ENCODE measurements around the gene IL9R.
A peak's percentile ranks its signal among the peaks of the same experiment; 100 is the strongest.
"Not testable (repeated sequence)": the region's sequence is repeated elsewhere in the genome, so short reads cannot be mapped to it uniquely, and the experiment has no call there.

DNA sequence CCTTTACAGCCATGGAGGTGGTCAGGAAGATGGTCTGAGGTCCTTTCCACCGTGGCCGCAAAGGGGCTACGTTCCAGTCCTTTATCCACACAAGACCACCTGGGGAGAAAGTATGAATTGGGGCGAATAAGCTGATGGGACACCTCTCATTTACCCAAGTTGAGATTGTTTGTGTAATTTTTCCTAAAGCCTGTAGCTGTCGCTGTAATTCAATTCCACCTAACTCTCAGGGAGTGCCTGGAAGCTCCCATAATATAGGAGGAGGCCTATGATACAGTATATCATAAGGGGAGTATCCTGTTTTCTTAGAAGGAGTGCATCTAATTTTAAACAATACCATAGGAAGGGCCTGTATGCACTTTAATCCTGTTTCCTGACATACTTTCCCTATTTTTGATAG lies 25.8 kb upstream of the IL9R start:
- TF ChIP-seq CTCF (IDR thresholded peaks at IDR 0.05 in 2 of 3, conservative IDR thresholded peaks at IDR 0.05 in 1 of 3; ENCODE audit: borderline replicate concordance in 1 of 3, insufficient read depth in 1 of 3, low read depth in 2 of 3, low read length in 2 of 3) = peak; percentile 11 to 35 (median 18); a peak in 4 of 6 replicates
- TF ChIP-seq EGR1 (IDR thresholded peaks at IDR 0.05; ENCODE audit: low read depth); JUND (IDR thresholded peaks at IDR 0.05); POLR2AphosphoS5 (IDR thresholded peaks at IDR 0.05; ENCODE audit: low read depth, low read length); EZH2 (IDR thresholded peaks at IDR 0.05); SIN3A (IDR thresholded peaks at IDR 0.05; ENCODE audit: low read depth); POLR2A (IDR thresholded peaks at IDR 0.05; ENCODE audit: borderline replicate concordance, extremely low read depth, insufficient read depth, insufficient read length); ZNF274 (IDR thresholded peaks at IDR 0.05; ENCODE audit: low read depth, low read length); ZBTB33 (IDR thresholded peaks at IDR 0.05; ENCODE audit: extremely low read depth, insufficient replicate concordance, low read length); EZH2phosphoT487 (IDR thresholded peaks at IDR 0.05; ENCODE audit: borderline replicate concordance); SP1 (IDR thresholded peaks at IDR 0.05; ENCODE audit: low read depth): not testable (repeated sequence)
- TF ChIP-seq, protein P1, sequence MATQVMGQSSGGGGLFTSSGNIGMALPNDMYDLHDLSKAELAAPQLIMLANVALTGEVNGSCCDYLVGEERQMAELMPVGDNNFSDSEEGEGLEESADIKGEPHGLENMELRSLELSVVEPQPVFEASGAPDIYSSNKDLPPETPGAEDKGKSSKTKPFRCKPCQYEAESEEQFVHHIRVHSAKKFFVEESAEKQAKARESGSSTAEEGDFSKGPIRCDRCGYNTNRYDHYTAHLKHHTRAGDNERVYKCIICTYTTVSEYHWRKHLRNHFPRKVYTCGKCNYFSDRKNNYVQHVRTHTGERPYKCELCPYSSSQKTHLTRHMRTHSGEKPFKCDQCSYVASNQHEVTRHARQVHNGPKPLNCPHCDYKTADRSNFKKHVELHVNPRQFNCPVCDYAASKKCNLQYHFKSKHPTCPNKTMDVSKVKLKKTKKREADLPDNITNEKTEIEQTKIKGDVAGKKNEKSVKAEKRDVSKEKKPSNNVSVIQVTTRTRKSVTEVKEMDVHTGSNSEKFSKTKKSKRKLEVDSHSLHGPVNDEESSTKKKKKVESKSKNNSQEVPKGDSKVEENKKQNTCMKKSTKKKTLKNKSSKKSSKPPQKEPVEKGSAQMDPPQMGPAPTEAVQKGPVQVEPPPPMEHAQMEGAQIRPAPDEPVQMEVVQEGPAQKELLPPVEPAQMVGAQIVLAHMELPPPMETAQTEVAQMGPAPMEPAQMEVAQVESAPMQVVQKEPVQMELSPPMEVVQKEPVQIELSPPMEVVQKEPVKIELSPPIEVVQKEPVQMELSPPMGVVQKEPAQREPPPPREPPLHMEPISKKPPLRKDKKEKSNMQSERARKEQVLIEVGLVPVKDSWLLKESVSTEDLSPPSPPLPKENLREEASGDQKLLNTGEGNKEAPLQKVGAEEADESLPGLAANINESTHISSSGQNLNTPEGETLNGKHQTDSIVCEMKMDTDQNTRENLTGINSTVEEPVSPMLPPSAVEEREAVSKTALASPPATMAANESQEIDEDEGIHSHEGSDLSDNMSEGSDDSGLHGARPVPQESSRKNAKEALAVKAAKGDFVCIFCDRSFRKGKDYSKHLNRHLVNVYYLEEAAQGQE (IDR thresholded peaks at IDR 0.05; ENCODE audit: low read depth) = not testable (repeated sequence)

Data from HCT116 (cell line).